ENCODE results near the gene IL17RA. TPM values are rescaled to one million over a fixed set of nuclear protein-coding genes. Genes with fewer than 3 reads are reported as not detected.

IL17RA gene
- total and polyA plus RNA-seq, 9 donors: 2.8 to 7.5 (median 4.9) TPM

DNA sequence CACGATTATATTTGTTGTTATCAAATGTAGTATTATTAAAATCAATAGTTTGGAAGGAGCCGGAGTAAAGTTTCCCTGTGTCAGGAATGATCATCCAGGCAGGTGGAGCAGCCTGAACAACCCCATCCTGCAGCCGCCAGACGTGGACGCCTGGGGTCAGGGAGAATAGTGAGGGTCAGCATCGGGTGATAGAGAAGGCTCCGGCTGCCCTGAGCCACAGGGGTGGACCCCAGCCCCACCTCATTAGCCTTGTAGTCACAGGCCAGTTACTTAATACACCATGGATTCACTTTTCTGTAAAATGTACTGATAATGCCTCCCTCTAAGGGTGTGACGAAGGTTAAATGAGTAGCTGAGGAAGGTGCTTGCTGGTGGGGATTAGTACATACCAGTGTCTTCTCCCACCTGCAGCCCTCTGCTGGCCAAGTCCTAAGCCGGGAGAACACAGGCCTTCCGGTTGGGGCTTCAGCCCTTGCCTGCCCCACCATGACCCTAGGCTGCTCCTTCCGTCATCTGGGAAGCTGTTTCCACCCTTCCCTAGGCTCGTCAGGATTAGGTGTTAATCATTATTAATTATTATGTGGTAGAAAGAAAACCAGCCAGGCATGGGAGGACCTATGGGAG is 21.5 kb downstream of the IL17RA start:
- Histone ChIP-seq H3K4me1 (ENCODE audit: control insufficient read depth, insufficient read depth, low read length) (no peaks in the 10 kb centered on the region), H3K27ac (ENCODE audit: low read length) (no peak overlapping the region), H3K4me3 (ENCODE audit: low read length) (no peak overlapping the region), H3K36me3 (ENCODE audit: control insufficient read depth, insufficient read depth, low read length) (peaks cover 39% of the 10 kb centered on the region), H3K27me3 (ENCODE audit: control insufficient read depth, insufficient read depth, low read length) (no peaks in the 10 kb centered on the region), H3K9me3 (replicated peaks; ENCODE audit: control insufficient read depth, low read depth, low read length) (no peaks in the 10 kb centered on the region)
- no peak for DNase-seq
- WGBS (ENCODE audit: insufficient coverage): 78% methylated on average over 4 of the region's 12 CpGs

DNA sequence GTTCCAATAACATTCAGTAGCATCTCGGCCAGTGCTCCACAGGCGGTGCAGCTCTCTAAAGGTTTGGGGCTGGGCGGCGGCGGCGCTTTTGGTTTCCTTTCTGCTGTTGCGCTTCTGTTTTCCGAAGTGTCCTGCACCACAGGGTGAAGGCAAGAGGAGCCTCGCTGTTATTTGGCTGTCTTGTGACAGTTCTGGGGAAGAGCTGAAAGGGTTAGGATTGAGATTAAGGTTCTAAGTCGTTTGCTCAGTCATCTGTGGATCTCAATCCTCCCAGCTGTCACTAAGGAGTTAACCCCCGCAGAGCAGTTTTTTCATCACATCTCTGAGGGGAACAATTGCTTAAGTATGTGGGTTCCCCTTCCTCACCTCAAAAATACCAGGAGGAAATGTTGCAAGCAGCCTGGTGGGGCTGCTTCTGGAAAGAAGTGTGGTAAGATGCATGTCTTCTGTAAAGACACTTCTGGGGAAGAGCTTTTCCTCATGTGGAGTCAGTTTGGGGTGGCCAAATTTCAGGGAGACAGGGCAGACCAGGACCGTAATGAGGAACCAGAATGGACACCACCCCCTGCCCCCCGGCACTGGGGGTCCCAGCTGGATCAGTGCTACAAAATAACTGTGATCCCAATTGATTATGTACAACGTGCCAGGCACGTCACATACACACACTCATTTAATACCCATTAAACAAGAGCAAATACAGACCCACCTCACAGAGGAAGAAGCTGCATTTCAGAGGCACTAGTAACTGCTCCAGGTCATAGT is 22.2 kb downstream of the IL17RA start:
- no peaks in the 10 kb centered on the region for H3K27me3 ChIP-seq (ENCODE audit: control insufficient read depth, insufficient read depth, low read length)
- DNase-seq: peak; percentile 55
- H3K4me3 ChIP-seq (ENCODE audit: low read length): no peak overlapping the region
- H3K4me1 ChIP-seq (ENCODE audit: control insufficient read depth, insufficient read depth, low read length): no peaks in the 10 kb centered on the region
- peaks cover 34% of the 10 kb centered on the region for H3K36me3 ChIP-seq (ENCODE audit: control insufficient read depth, insufficient read depth, low read length)
- H3K27ac ChIP-seq (ENCODE audit: low read length): no peak overlapping the region
- 86% methylated on average over 12 of the region's 15 CpGs for WGBS (ENCODE audit: insufficient coverage)
- H3K9me3 ChIP-seq (replicated peaks; ENCODE audit: control insufficient read depth, low read depth, low read length): no peaks in the 10 kb centered on the region

DNA sequence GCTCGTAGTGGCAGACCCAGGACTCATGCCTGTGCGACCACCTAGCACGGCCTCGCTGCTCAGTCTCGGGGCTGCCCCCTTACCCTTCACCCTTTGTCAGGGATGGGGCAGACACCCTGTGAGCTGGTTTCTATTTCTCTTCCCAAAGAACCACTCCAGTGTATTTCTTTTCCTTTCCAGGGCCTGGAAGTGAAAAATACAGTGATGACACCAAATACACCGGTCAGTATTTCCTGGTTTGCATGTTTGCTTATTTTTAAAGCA is 22.7 kb downstream of the IL17RA start:
- Histone ChIP-seq H3K4me1 (ENCODE audit: control insufficient read depth, insufficient read depth, low read length) (no peaks in the 10 kb centered on the region), H3K36me3 (ENCODE audit: control insufficient read depth, insufficient read depth, low read length) (peaks cover 30% of the 10 kb centered on the region), H3K9me3 (replicated peaks; ENCODE audit: control insufficient read depth, low read depth, low read length) (no peaks in the 10 kb centered on the region), H3K4me3 (ENCODE audit: low read length) (no peak overlapping the region), H3K27ac (ENCODE audit: low read length) (no peak overlapping the region), H3K27me3 (ENCODE audit: control insufficient read depth, insufficient read depth, low read length) (no peaks in the 10 kb centered on the region)
- no peak for DNase-seq
- 76% methylated on average over 5 of the region's 6 CpGs for WGBS (ENCODE audit: insufficient coverage)

DNA sequence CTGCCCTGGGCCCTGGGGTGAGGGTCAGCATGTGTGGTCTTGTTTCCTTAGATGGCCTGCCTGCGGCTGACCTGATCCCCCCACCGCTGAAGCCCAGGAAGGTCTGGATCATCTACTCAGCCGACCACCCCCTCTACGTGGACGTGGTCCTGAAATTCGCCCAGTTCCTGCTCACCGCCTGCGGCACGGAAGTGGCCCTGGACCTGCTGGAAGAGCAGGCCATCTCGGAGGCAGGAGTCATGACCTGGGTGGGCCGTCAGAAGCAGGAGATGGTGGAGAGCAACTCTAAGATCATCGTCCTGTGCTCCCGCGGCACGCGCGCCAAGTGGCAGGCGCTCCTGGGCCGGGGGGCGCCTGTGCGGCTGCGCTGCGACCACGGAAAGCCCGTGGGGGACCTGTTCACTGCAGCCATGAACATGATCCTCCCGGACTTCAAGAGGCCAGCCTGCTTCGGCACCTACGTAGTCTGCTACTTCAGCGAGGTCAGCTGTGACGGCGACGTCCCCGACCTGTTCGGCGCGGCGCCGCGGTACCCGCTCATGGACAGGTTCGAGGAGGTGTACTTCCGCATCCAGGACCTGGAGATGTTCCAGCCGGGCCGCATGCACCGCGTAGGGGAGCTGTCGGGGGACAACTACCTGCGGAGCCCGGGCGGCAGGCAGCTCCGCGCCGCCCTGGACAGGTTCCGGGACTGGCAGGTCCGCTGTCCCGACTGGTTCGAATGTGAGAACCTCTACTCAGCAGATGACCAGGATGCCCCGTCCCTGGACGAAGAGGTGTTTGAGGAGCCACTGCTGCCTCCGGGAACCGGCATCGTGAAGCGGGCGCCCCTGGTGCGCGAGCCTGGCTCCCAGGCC is 23.7 kb downstream of the IL17RA start:
- no peak overlapping the region for H3K27ac ChIP-seq (ENCODE audit: low read length)
- WGBS (ENCODE audit: insufficient coverage): 92% methylated on average over 66 of the region's 66 CpGs
- no peaks in the 10 kb centered on the region for H3K9me3 ChIP-seq (replicated peaks; ENCODE audit: control insufficient read depth, low read depth, low read length)
- H3K36me3 ChIP-seq (ENCODE audit: control insufficient read depth, insufficient read depth, low read length): peaks cover 30% of the 10 kb centered on the region
- no peaks in the 10 kb centered on the region for H3K27me3 ChIP-seq (ENCODE audit: control insufficient read depth, insufficient read depth, low read length)
- no peak for DNase-seq
- no peak overlapping the region for H3K4me3 ChIP-seq (ENCODE audit: low read length)
- H3K4me1 ChIP-seq (ENCODE audit: control insufficient read depth, insufficient read depth, low read length): no peaks in the 10 kb centered on the region

DNA sequence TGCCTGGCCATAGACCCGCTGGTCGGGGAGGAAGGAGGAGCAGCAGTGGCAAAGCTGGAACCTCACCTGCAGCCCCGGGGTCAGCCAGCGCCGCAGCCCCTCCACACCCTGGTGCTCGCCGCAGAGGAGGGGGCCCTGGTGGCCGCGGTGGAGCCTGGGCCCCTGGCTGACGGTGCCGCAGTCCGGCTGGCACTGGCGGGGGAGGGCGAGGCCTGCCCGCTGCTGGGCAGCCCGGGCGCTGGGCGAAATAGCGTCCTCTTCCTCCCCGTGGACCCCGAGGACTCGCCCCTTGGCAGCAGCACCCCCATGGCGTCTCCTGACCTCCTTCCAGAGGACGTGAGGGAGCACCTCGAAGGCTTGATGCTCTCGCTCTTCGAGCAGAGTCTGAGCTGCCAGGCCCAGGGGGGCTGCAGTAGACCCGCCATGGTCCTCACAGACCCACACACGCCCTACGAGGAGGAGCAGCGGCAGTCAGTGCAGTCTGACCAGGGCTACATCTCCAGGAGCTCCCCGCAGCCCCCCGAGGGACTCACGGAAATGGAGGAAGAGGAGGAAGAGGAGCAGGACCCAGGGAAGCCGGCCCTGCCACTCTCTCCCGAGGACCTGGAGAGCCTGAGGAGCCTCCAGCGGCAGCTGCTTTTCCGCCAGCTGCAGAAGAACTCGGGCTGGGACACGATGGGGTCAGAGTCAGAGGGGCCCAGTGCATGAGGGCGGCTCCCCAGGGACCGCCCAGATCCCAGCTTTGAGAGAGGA is 24.5 kb downstream of the IL17RA start:
- H3K9me3 ChIP-seq (replicated peaks; ENCODE audit: control insufficient read depth, low read depth, low read length): no peaks in the 10 kb centered on the region
- H3K4me1 ChIP-seq (ENCODE audit: control insufficient read depth, insufficient read depth, low read length): no peaks in the 10 kb centered on the region
- no peaks in the 10 kb centered on the region for H3K27me3 ChIP-seq (ENCODE audit: control insufficient read depth, insufficient read depth, low read length)
- DNase-seq: no peak
- H3K36me3 ChIP-seq (ENCODE audit: control insufficient read depth, insufficient read depth, low read length): peaks cover 30% of the 10 kb centered on the region
- WGBS (ENCODE audit: insufficient coverage): 87% methylated on average over 37 of the region's 42 CpGs
- no peak overlapping the region for H3K27ac ChIP-seq (ENCODE audit: low read length)
- no peak overlapping the region for H3K4me3 ChIP-seq (ENCODE audit: low read length)

DNA sequence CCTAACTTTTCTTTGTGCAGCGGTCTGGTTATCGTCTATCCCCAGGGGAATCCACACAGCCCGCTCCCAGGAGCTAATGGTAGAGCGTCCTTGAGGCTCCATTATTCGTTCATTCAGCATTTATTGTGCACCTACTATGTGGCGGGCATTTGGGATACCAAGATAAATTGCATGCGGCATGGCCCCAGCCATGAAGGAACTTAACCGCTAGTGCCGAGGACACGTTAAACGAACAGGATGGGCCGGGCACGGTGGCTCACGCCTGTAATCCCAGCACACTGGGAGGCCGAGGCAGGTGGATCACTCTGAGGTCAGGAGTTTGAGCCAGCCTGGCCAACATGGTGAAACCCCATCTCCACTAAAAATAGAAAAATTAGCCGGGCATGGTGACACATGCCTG is 25.2 kb downstream of the IL17RA start:
- H3K4me1 ChIP-seq (ENCODE audit: control insufficient read depth, insufficient read depth, low read length): no peaks in the 10 kb centered on the region
- DNase-seq: no peak
- 81% methylated on average over 13 of the region's 16 CpGs for WGBS (ENCODE audit: insufficient coverage)
- no peaks in the 10 kb centered on the region for H3K9me3 ChIP-seq (replicated peaks; ENCODE audit: control insufficient read depth, low read depth, low read length)
- H3K27me3 ChIP-seq (ENCODE audit: control insufficient read depth, insufficient read depth, low read length): no peaks in the 10 kb centered on the region
- peaks cover 26% of the 10 kb centered on the region for H3K36me3 ChIP-seq (ENCODE audit: control insufficient read depth, insufficient read depth, low read length)
- no peak overlapping the region for H3K4me3 ChIP-seq (ENCODE audit: low read length)
- no peak overlapping the region for H3K27ac ChIP-seq (ENCODE audit: low read length)

DNA sequence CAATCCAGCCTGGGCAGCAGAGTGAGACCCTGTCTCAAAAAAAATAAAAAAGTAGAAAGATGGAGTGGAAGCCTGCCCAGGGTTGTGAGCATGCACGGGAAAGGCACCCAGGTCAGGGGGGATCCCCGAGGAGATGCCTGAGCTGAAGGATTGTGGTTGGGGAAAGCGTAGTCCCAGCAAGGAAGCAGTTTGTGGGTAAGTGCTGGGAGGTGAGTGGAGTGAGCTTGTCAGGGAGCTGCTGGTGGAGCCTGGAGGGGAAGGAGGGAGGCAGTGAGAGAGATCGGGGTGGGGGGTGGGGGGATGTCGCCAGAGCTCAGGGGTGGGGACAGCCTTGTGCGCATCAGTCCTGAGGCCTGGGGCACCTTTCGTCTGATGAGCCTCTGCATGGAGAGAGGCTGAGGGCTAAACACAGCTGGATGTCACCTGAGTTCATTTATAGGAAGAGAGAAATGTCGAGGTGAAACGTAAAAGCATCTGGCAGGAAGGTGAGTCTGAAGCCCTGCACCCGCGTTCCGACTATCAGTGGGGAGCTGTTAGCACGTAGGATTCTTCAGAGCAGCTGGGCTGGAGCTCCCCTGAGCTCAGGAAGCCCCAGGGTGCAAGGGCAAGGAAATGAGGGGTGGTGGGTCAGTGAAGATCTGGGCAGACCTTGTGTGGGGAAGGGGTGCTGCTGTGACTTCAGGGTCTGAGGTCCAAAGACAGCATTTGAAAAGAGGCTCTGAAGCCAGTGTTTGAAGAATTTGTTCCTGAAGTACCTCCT is 26.2 kb downstream of the IL17RA start:
- no peak for DNase-seq
- no peak overlapping the region for H3K27ac ChIP-seq (ENCODE audit: low read length)
- H3K4me3 ChIP-seq (ENCODE audit: low read length): no peak overlapping the region
- no peaks in the 10 kb centered on the region for H3K4me1 ChIP-seq (ENCODE audit: control insufficient read depth, insufficient read depth, low read length)
- H3K9me3 ChIP-seq (replicated peaks; ENCODE audit: control insufficient read depth, low read depth, low read length): no peaks in the 10 kb centered on the region
- H3K27me3 ChIP-seq (ENCODE audit: control insufficient read depth, insufficient read depth, low read length): no peaks in the 10 kb centered on the region
- WGBS (ENCODE audit: insufficient coverage): 61% methylated on average over 13 of the region's 13 CpGs
- H3K36me3 ChIP-seq (ENCODE audit: control insufficient read depth, insufficient read depth, low read length): peaks cover 18% of the 10 kb centered on the region

DNA sequence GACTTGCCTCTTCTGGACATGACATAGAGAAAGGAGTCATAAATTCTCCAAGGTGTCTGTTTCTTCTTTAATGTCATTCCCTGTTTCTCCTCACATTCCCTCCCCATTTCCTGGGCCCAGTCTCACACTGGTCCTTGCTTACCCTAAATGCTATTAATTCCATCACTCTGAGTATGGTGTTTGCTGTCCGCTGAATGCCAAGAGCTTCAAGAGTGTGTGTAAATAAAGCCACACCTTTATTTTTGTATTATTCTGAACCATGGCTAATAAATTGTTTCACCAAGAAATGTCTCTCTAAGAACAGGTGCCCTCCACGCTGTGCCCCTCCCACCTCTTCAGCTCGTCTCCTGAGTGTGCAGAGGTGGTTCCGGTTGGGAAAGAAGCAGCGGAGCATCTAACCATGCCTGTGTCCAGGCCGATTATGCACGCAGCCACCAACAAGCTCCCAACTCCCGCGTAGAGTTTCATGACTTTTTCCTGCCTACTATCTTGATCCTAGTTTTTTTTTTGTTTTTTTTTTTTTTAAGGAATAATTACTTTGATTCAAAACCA is 27.8 kb downstream of the IL17RA start:
- Histone ChIP-seq H3K4me3 (ENCODE audit: low read length) (no peak overlapping the region), H3K27ac (ENCODE audit: low read length) (no peak overlapping the region), H3K27me3 (ENCODE audit: control insufficient read depth, insufficient read depth, low read length) (peaks cover 3% of the 10 kb centered on the region), H3K36me3 (ENCODE audit: control insufficient read depth, insufficient read depth, low read length) (peaks cover 8% of the 10 kb centered on the region), H3K4me1 (ENCODE audit: control insufficient read depth, insufficient read depth, low read length) (peaks cover 8% of the 10 kb centered on the region), H3K9me3 (replicated peaks; ENCODE audit: control insufficient read depth, low read depth, low read length) (no peaks in the 10 kb centered on the region)
- no peak for DNase-seq
- no CpG with 5 or more reads among the region's 9 CpGs for WGBS (ENCODE audit: insufficient coverage)

DNA sequence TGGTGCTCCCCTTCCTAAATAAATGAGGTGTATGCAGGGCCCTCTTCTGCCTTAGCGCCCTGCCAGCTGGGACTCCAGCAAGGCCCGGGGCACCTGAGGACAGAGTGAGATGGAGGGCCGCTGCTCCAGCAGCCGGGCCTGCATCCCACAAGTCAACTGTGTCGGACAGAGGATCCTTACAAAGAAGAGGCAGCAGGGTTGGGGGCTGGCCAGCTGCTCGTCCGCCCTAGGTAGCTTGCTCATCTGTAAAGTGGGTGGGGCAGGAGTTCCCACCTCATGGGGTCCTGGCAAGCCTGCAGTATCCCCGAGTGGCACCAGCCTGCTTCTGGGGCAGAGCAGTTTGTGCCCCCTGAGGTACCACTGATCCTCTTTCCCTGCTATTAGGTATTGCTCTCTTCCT is 28.8 kb downstream of the IL17RA start:
- Histone ChIP-seq H3K9me3 (replicated peaks; ENCODE audit: control insufficient read depth, low read depth, low read length) (no peaks in the 10 kb centered on the region), H3K27ac (ENCODE audit: low read length) (no peak overlapping the region), H3K27me3 (ENCODE audit: control insufficient read depth, insufficient read depth, low read length) (peaks cover 3% of the 10 kb centered on the region), H3K36me3 (ENCODE audit: control insufficient read depth, insufficient read depth, low read length) (peaks cover 7% of the 10 kb centered on the region), H3K4me1 (ENCODE audit: control insufficient read depth, insufficient read depth, low read length) (peaks cover 16% of the 10 kb centered on the region), H3K4me3 (ENCODE audit: low read length) (no peak overlapping the region)
- WGBS (ENCODE audit: insufficient coverage): 82% methylated on average over 5 of the region's 8 CpGs
- DNase-seq: no peak

All from muscle of leg (tissue), 11 donors.